Heart left ventricle (tissue), 16 donors: Measurements from ENCODE around the gene SPSB4. TPM values are rescaled to one million over a fixed set of nuclear protein-coding genes. Genes with fewer than 3 reads are reported as not detected.

Experiments
- ATAC-seq, 4 donors: fragments of 200-7000 bp; cut with Tn5 transposase; one replicate each; pipeline ENCODE4 v1.9.1; 2020 to 2022; ENCODE audit warnings: moderate library complexity in 4 of 4, mild to moderate bottlenecking in 3 of 4, moderate number of reproducible peaks in 1 of 4
- DNase-seq, 5 donors: peaks; one replicate each; pipeline ENCODE4 v3.0.0-alpha.2; 2020
- H3K27ac ChIP-seq, 12 donors: fragments of 200-600 bp; sonication (generic) in 4 of 12; one replicate each; pipeline versions ENCODE4 v1.5.0 to v1.8.0; 2016 to 2022; ENCODE audit warnings: mild to moderate bottlenecking in 2 of 12
- H3K27me3 ChIP-seq, 9 donors: fragments of 200-600 bp; sonication (generic) in 2 of 9; one replicate each; pipeline versions ENCODE4 v1.5.1 to v1.8.0; 2016 to 2022; ENCODE audit warnings: mild to moderate bottlenecking in 3 of 9
- H3K36me3 ChIP-seq, 9 donors: fragments of 200-600 bp; sonication (generic) in 2 of 9; one replicate each; pipeline versions ENCODE4 v1.5.0 to v1.8.0; 2018 to 2022; ENCODE audit warnings: mild to moderate bottlenecking in 2 of 9
- H3K4me1 ChIP-seq, 12 donors: fragments of 200-600 bp; sonication (generic) in 4 of 12; one replicate each; pipeline versions ENCODE4 v1.5.0 to v1.8.0; 2016 to 2022; ENCODE audit warnings: mild to moderate bottlenecking in 3 of 12
- H3K4me3 ChIP-seq, 12 donors: fragments of 200-600 bp; sonication (generic) in 4 of 12; one replicate each; pipeline versions ENCODE4 v1.5.0 to v1.8.0; 2017 to 2022; ENCODE audit warnings: mild to moderate bottlenecking in 9 of 12, moderate library complexity in 4 of 12
- H3K9me3 ChIP-seq, 12 donors: fragments of 200-600 bp; sonication (generic) in 4 of 12; one replicate each; pipeline versions ENCODE4 v1.5.0 to v1.8.0; 2016 to 2022; ENCODE audit warnings: mild to moderate bottlenecking in 1 of 12
- POLR2A ChIP-seq, 2 donors: fragments of 450-650 bp; IDR thresholded peaks; one replicate each; pipeline ENCODE4 v1.6.1; 2017; ENCODE audit warnings: antibody characterized with exemption in 2 of 2, mild to moderate bottlenecking in 2 of 2, moderate library complexity in 2 of 2
- WGBS, 4 donors: extraction: QIAGEN DNeasy Blood & Tissue Kit in 2 of 4; methylation state at CpG; one replicate each; pipeline versions ENCODE4 v1.1.5 to v1.1.7; 2013 to 2018; 5-methylcytosine and 5-hydroxymethylcytosine counted together
- intact Hi-C, 10 donors: fragments of 100-400 bp; cut with DNase I; formaldehyde crosslinking; loops; one replicate each; pipeline versions ENCODE4 v1.11.1 to v1.14.2; 2022
- polyA plus RNA-seq, 2 donors: library from polyadenylated mRNA; stranded (reverse); fragments of 200-250 nt; gene quantifications; one replicate each; pipeline ENCODE4 v1.2.3, GENCODE V29; 2013
- total RNA-seq, 9 donors: library from RNA; depleted of rRNA in 2 of 9; stranded (reverse); fragments of >200 nt in 2 of 9; fragmentation: NEBNext Ultra II Directional in 3 of 9; extraction: Animal tissue kit (Norgen Biotek cat#: 25700) in 3 of 9; gene quantifications; one replicate each; pipeline versions ENCODE4 v1.1.0 to v1.2.4, GENCODE V29; 2016 to 2023
- TF ChIP-seq, protein P1 (sequence below), 12 donors: fragments of 200-600 bp; sonication (generic) in 4 of 12; IDR thresholded peaks; one replicate each; pipeline versions ENCODE4 v1.5.0 to v1.8.0; 2018 to 2022; ENCODE audit warnings: antibody characterized with exemption in 12 of 12, mild to moderate bottlenecking in 5 of 12
- donor health status: ischemic (EF 13 %, LVEDD 7.1; RV severe dilation, severe dysfunction).
- donor health status: healthy with polysubstance abuse.
- donor health status: DM: no; HTN: yes; CAD: no.
- donor health status: DM: no; HTN: no; CAD: no.
- donor health status: ischemic (EF 25% LVEDD 6.9; RV normal size, moderate dysfunction).
- donor health status: ischemic (EF 25% LVEDD 5.7; RV mildly dilated, moderate dysfunction).
- donor health status: healthy.
- donor health status: DM: yes; HTN: yes; CAD: no.
- donor health status: ischemic (EF 35%, LVEDD 5.7; RV mildly dilated, moderate dysfunction).
- donor health status: nonischemic (EF 11% LVEDD 7.7; RV severe dilation, severe dysfunction).
- donor health status: DM: yes; HTN: yes; CAD: no.
- donor health status: PGD.
- donor health status: ischemic (EF 29% LVEDD 5.4; RV normal size, mild dysfunction).
- donor health status: nonischemic (EF 23%, LVEDD 6.1; RV moderate dilation, normal function).

SPSB4 gene
- total and polyA plus RNA-seq, 11 donors: 3.3 to 11.1 (median 4.8) TPM

DNA sequence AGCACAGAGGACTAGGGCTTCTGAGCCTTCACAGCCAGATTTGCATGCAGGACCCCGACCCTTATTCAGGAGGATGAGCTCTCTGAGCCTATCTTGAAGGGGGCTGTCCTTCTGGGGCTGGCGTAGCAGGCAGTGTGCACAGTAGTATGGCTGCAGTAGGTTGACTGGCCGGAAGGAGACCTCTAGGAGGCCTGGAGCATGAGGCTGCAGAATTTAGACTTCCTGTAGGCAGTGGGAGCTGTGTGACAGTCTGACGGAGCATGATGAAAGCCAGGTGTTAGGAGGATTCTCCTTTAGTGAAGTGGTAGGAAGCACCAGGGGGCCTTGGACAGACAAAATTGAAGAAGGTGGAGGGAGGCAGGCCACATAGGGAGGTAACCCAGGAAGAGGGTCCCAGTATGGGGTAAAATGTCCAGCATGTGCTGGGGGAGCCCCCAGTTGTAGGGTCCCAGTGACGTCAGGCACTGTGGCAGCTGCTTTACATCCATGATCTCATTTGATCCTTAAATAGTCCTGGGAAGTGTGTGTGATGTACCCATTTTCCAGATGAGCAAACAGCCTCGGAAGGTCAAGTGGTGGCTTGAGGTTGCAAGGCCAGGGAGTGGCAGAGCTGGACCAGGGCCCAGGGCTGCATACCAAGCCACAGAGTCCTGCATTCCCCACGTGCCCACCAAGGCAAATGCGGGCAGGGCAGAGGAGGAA is 36.1 kb downstream of the SPSB4 start:
- ATAC-seq: peak in 1 of 4 donors; percentile 19
- no peaks in the 10 kb centered on the region for H3K9me3 ChIP-seq

DNA sequence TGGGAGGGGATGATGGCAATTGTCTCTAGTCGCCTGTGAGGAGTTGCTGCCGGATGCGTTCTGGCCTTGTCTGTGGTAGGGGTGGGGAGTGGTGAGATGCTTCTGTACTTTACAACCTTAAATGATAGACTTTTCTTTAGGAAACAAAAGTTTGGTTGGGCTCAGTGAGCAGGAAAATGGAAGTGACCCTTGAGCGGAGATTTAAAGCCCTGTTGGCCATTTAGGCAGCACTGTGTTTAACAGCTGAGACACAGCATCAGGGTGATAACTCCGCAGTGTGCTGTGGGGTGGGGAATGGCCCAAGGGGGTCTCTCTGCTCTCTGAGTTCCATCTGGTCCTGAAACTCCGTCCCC is 36.6 kb downstream of the SPSB4 start:
- Histone ChIP-seq H3K27ac (no peak overlapping the region), H3K36me3 (no peaks in the 10 kb centered on the region), H3K4me1 (peaks cover 0 to 55% (median 24%) of the 10 kb centered on the region in 12 donors), H3K27me3 (no peaks in the 10 kb centered on the region), H3K4me3 (no peak overlapping the region), H3K9me3 (no peaks in the 10 kb centered on the region)
- DNase-seq: no peak
- 79 to 86% (median 84%) methylated on average over 6 of the region's 6 CpGs for WGBS, 4 donors
- intact Hi-C loops: no loop called here
- no peak for TF ChIP-seq POLR2A (IDR thresholded peaks at IDR 0.05)
- TF ChIP-seq, protein P1, sequence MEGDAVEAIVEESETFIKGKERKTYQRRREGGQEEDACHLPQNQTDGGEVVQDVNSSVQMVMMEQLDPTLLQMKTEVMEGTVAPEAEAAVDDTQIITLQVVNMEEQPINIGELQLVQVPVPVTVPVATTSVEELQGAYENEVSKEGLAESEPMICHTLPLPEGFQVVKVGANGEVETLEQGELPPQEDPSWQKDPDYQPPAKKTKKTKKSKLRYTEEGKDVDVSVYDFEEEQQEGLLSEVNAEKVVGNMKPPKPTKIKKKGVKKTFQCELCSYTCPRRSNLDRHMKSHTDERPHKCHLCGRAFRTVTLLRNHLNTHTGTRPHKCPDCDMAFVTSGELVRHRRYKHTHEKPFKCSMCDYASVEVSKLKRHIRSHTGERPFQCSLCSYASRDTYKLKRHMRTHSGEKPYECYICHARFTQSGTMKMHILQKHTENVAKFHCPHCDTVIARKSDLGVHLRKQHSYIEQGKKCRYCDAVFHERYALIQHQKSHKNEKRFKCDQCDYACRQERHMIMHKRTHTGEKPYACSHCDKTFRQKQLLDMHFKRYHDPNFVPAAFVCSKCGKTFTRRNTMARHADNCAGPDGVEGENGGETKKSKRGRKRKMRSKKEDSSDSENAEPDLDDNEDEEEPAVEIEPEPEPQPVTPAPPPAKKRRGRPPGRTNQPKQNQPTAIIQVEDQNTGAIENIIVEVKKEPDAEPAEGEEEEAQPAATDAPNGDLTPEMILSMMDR (IDR thresholded peaks at IDR 0.05): no peak
- no peak for ATAC-seq

More for the DNA sequence above, 36.1 kb downstream of the SPSB4 start:
- 64 to 72% (median 67%) methylated on average over 8 of the region's 8 CpGs for WGBS, 4 donors
- no peaks in the 10 kb centered on the region for H3K27me3 ChIP-seq
- TF ChIP-seq POLR2A (IDR thresholded peaks at IDR 0.05): no peak
- TF ChIP-seq, protein P1 (IDR thresholded peaks at IDR 0.05): no peak
- no peak overlapping the region for H3K27ac ChIP-seq
- H3K4me1 ChIP-seq: peaks cover 0 to 51% (median 23%) of the 10 kb centered on the region in 12 donors
- H3K4me3 ChIP-seq: no peak overlapping the region
- intact Hi-C loops: no loop called here
- no peaks in the 10 kb centered on the region for H3K36me3 ChIP-seq
- DNase-seq: no peak

DNA sequence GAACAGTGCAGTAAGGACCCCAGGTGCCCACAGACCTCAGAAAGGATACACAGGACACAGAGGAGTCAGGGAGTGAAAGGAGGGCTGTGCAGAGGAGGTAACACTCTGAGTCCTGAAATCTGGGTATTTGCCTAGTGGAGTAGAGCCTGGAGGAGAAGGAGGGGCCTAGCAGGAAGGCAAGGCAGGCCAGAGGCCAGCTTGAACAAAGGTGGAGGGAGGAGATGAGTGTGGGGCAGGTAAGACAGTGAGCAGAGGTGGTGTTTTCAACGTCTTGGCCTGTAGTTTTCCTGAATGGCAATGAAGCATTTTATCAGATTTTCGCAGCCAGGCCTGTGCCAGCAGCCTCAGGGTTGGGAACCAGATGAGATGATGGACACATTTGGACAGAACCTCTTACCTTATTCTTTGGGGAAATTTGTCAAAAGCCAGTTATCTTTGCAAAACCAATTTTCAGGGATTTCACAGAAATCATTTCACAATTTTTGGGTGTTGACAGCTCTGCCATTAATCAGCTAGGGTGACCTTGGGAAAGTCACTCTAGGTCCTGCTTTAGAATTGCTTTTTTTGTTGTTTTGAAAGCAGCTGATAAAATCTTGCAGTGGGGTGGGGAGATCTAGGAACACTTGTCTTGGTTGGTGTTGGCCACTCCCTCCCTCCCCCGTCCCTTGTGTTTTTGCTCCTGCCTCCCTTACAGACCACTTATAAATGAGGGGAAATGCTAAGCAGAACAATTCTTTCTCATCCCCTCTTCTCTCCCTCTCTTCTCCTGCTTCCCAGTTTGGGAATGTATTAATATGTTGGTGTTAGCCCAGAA is 38.4 kb downstream of the SPSB4 start:
- H3K36me3 ChIP-seq: no peaks in the 10 kb centered on the region
- no peak overlapping the region for H3K4me3 ChIP-seq
- WGBS, 4 donors: 71 to 79% (median 76%) methylated on average over 3 of the region's 3 CpGs
- no peak for ATAC-seq
- H3K27ac ChIP-seq: no peak overlapping the region
- no peaks in the 10 kb centered on the region for H3K9me3 ChIP-seq
- intact Hi-C loops: loop anchor here in 1 of 10 donors (5.0 kb wide), 1 partner anchor 37 kb away; the partner anchor contains the start of gene SPSB4
- H3K4me1 ChIP-seq: peaks cover 3 to 56% (median 27%) of the 10 kb centered on the region in 12 donors
- no peak for DNase-seq
- TF ChIP-seq, protein P1 (IDR thresholded peaks at IDR 0.05): no peak
- TF ChIP-seq POLR2A (IDR thresholded peaks at IDR 0.05): no peak
- no peaks in the 10 kb centered on the region for H3K27me3 ChIP-seq

DNA sequence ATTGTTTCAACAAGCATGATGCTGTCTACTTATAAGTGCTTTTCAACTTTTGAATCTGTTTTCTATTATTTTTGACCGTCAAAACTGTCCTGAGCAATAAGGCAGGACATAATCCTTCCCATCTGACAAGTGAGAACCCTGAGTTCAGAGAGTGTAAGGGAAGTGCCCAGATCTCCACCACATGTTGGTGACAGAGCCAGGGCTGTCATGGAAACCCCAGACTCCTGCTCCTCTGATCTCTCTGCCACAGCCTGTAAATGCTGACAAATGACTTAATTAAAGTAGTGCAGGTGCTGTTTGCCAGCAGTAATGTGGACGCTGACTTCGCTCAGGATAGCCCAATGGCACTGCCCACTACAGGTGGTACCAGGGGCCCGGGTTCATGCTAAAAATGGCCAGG is 40.3 kb downstream of the SPSB4 start:
- DNase-seq (no peak), ATAC-seq (no peak)
- Histone ChIP-seq H3K27ac (no peak overlapping the region), H3K9me3 (no peaks in the 10 kb centered on the region), H3K27me3 (no peaks in the 10 kb centered on the region), H3K4me3 (no peak overlapping the region), H3K4me1 (peaks cover 3 to 62% (median 36%) of the 10 kb centered on the region in 12 donors), H3K36me3 (no peaks in the 10 kb centered on the region)
- intact Hi-C loops: loop anchor here in 1 of 10 donors (5.0 kb wide), 1 partner anchor 39 kb away; the partner anchor contains the start of gene SPSB4
- no peak for TF ChIP-seq POLR2A (IDR thresholded peaks at IDR 0.05)
- TF ChIP-seq, protein P1 (IDR thresholded peaks at IDR 0.05): no peak
- WGBS, 4 donors: 52 to 65% (median 56%) methylated on average over 4 of the region's 4 CpGs
